ENCODE measurements around the gene MMAA. TPM values are rescaled to one million over a fixed set of nuclear protein-coding genes. Genes with fewer than 3 reads are reported as not detected.
A peak's percentile ranks its signal among the peaks of the same experiment; 100 is the strongest.
"Not testable (repeated sequence)": the region's sequence is repeated elsewhere in the genome, so short reads cannot be mapped to it uniquely, and the experiment has no call there.

MMAA gene
- 7.1 and 10.5 TPM in 2 replicates for total RNA-seq

DNA sequence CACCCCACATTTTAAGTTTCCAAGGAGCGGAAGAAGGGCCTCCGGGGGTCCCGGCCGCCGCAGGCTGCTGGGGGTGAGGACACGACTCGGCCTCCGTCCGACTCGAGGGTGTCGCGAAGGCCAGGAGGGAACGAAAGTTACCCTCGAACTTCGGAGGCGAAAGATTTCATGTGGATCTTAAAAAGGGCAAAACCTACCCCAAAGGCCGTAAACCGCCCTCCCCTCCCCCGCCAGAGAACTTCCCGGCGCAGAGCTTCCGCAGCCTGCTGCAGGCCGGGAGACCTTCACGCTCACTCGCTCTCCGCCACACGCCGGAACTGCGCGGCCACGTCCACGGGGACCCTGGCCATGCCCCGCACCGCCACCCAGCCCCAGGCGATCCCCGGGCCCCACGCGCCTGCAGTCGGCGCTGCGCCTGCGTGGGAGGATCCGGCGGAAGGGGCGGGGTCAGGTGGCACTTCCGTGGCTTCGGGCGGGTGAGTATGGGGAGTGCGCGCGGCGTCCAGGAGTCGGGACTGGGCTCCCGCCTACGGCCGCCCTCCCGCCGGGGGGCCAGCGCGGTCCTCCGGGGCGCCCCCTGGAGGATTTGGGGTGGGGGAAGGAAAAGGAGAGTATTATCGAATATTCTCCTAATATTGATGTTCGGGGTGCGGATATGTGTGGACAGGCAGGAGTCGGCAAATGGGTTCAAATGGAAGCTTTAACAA, at the start of gene MMAA:
TSS of gene MMAA (plus strand) at position 454 of the 707 bp plus-strand sequence. CDS start 19,755 bp downstream, outside the sequence.
- Histone ChIP-seq H3K4me3 (ENCODE audit: low read depth, low read length) (peak within 1 kb of the TSS; percentile 66), H3K36me3 (ENCODE audit: control insufficient read depth, insufficient read depth, low read length) (no peaks in the 10 kb centered on the region), H3K27me3 (ENCODE audit: control insufficient read depth, insufficient read depth, low read length) (no peaks in the 10 kb centered on the region)
- TF ChIP-seq, protein P1, sequence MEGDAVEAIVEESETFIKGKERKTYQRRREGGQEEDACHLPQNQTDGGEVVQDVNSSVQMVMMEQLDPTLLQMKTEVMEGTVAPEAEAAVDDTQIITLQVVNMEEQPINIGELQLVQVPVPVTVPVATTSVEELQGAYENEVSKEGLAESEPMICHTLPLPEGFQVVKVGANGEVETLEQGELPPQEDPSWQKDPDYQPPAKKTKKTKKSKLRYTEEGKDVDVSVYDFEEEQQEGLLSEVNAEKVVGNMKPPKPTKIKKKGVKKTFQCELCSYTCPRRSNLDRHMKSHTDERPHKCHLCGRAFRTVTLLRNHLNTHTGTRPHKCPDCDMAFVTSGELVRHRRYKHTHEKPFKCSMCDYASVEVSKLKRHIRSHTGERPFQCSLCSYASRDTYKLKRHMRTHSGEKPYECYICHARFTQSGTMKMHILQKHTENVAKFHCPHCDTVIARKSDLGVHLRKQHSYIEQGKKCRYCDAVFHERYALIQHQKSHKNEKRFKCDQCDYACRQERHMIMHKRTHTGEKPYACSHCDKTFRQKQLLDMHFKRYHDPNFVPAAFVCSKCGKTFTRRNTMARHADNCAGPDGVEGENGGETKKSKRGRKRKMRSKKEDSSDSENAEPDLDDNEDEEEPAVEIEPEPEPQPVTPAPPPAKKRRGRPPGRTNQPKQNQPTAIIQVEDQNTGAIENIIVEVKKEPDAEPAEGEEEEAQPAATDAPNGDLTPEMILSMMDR (IDR thresholded peaks at IDR 0.05; ENCODE audit: insufficient read depth, low read length, poor library complexity, severe bottlenecking): peak; percentile 44
- peak; percentile 67 for DNase-seq (ENCODE audit: low read depth)

GRCh38 chr4:145574546-145574945, 44.6 kb upstream of the MMAA start:
- H3K36me3 ChIP-seq (ENCODE audit: control insufficient read depth, insufficient read depth, low read length); DNase-seq (ENCODE audit: low read depth); H3K4me3 ChIP-seq (ENCODE audit: low read depth, low read length): not testable (repeated sequence)

GRCh38 chr4:145580906-145581305, 38.3 kb upstream of the MMAA start:
- H3K36me3 ChIP-seq (ENCODE audit: control insufficient read depth, insufficient read depth, low read length): no peaks in the 10 kb centered on the region
- H3K27me3 ChIP-seq (ENCODE audit: control insufficient read depth, insufficient read depth, low read length): no peaks in the 10 kb centered on the region
- no peak overlapping the region for H3K4me3 ChIP-seq (ENCODE audit: low read depth, low read length)
- TF ChIP-seq, protein P1 (IDR thresholded peaks at IDR 0.05; ENCODE audit: insufficient read depth, low read length, poor library complexity, severe bottlenecking): no peak
- DNase-seq (ENCODE audit: low read depth): no peak

More at GRCh38 chr4:145574546-145574945, 44.6 kb upstream of the MMAA start:
- not testable (repeated sequence) for H3K27me3 ChIP-seq (ENCODE audit: control insufficient read depth, insufficient read depth, low read length)

- H3K36me3 ChIP-seq (ENCODE audit: control insufficient read depth, insufficient read depth, low read length): no peaks in the 10 kb centered on the region
- no peak overlapping the region for H3K4me3 ChIP-seq (ENCODE audit: low read depth, low read length)
- TF ChIP-seq, protein P1 (IDR thresholded peaks at IDR 0.05; ENCODE audit: insufficient read depth, low read length, poor library complexity, severe bottlenecking): no peak
- no peaks in the 10 kb centered on the region for H3K27me3 ChIP-seq (ENCODE audit: control insufficient read depth, insufficient read depth, low read length)
- no peak for DNase-seq (ENCODE audit: low read depth)
Measured at GRCh38 chr4:145583191-145584055, 35.8 kb upstream of the MMAA start.

- DNase-seq (ENCODE audit: low read depth): no peak
- Histone ChIP-seq H3K27me3 (ENCODE audit: control insufficient read depth, insufficient read depth, low read length) (no peaks in the 10 kb centered on the region), H3K36me3 (ENCODE audit: control insufficient read depth, insufficient read depth, low read length) (no peaks in the 10 kb centered on the region), H3K4me3 (ENCODE audit: low read depth, low read length) (no peak overlapping the region)
- TF ChIP-seq, protein P1 (IDR thresholded peaks at IDR 0.05; ENCODE audit: insufficient read depth, low read length, poor library complexity, severe bottlenecking): no peak
Measured at GRCh38 chr4:145587088-145587754, 32.0 kb upstream of the MMAA start.

DNA sequence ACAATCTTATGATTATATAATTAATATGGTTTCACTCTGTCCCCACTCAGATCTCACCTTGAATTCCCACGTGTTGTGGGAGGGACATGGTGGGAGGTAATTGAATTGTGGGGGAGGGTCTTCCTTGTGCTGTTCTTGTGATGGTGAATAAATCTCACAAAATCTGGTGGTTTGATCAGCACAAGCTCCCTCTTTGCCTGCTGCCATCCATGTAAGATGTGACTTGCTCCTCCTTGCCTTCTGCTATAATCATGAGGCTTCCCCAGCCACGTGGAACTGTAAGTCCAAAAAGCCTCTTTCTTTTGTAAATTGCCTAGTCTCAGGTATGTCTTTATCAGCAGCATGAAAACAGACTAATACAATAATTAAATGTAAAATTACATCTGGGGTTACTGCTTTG, 29.8 kb upstream of the MMAA start:
- H3K27me3 ChIP-seq (ENCODE audit: control insufficient read depth, insufficient read depth, low read length); H3K36me3 ChIP-seq (ENCODE audit: control insufficient read depth, insufficient read depth, low read length); DNase-seq (ENCODE audit: low read depth); H3K4me3 ChIP-seq (ENCODE audit: low read depth, low read length): not testable (repeated sequence)

Data from kidney epithelial cell (primary cell).